ENCODE data around the gene GUCA1C. TPM values are rescaled to one million over a fixed set of nuclear protein-coding genes. Genes with fewer than 3 reads are reported as not detected.

Gene GUCA1C
- not detected for polyA plus RNA-seq (2013, experiment 1 of 2)
- not detected for polyA plus RNA-seq (2013, experiment 2 of 2)

DNA sequence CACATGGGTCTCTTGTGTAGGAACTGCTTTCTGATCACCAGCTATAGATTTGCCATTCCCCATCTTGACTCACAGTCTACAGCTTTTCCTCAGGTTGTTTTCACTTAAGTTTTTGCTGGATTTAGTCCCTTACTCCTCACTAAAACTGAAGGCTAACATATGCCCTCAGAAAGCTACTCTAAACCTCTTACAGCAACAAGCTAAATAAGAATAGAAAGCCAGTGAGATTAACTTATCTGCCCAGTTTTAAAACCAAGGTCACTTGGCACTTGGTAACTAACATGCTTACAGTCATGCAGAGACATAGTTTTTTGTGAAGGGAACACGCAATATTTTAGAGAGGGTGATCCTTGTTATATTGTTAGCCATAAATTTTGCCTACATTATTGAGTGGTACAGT lies at the start of gene GUCA1C:
GUCA1C (minus strand) TSS at position 180 of the 400 bp plus-strand sequence; CDS start at position 63, 117 bp downstream.
- H3K79me2 ChIP-seq (ENCODE audit: control insufficient read depth, insufficient read depth, low read length): no peaks in the 10 kb centered on the region
- no peak within 1 kb of the TSS for H3K23ac ChIP-seq (ENCODE audit: low read length)
- H4K5ac ChIP-seq (ENCODE audit: low read length): no peak within 1 kb of the TSS
- H3K4ac ChIP-seq (ENCODE audit: low read depth, low read length): no peak within 1 kb of the TSS
- H3K4me1 ChIP-seq (ENCODE audit: control insufficient read depth, low read depth, low read length): no peaks in the 10 kb centered on the region
- H3K27ac ChIP-seq (ENCODE audit: low read depth, low read length): no peak within 1 kb of the TSS
- H3K79me1 ChIP-seq (ENCODE audit: low read length): no peaks in the 10 kb centered on the region
- DNase-seq: no peak
- no peak within 1 kb of the TSS for H2BK120ac ChIP-seq (ENCODE audit: low read depth, low read length)
- H3K4me2 ChIP-seq (ENCODE audit: low read length): no peak within 1 kb of the TSS
- no peaks in the 10 kb centered on the region for H3K36me3 ChIP-seq (ENCODE audit: control insufficient read depth, insufficient read depth, low read length)
- no peak within 1 kb of the TSS for H2AK5ac ChIP-seq (ENCODE audit: low read length)
- H3K4me3 ChIP-seq (ENCODE audit: low read length): no peak within 1 kb of the TSS
- no peak within 1 kb of the TSS for H3K9ac ChIP-seq (ENCODE audit: low read length)
- no CpG with 5 or more reads among the region's 1 CpG for WGBS (ENCODE audit: extremely low coverage, insufficient coverage, low lambda C conversion rate)
- H3K56ac ChIP-seq (ENCODE audit: low read length): no peak within 1 kb of the TSS
- H3K18ac ChIP-seq (ENCODE audit: low read length): no peak within 1 kb of the TSS
- no peak within 1 kb of the TSS for H2BK15ac ChIP-seq (replicated peaks; ENCODE audit: low read depth)
- no peak within 1 kb of the TSS for H2BK5ac ChIP-seq (ENCODE audit: low read length)
- no peak within 1 kb of the TSS for H4K8ac ChIP-seq (ENCODE audit: low read depth, low read length)
- H3K27me3 ChIP-seq (ENCODE audit: insufficient read depth, low read length, poor library complexity): no peaks in the 10 kb centered on the region

- H2AK5ac ChIP-seq (ENCODE audit: low read length): no peak overlapping the region
- H3K4me3 ChIP-seq (ENCODE audit: low read length): no peak overlapping the region
- no peak overlapping the region for H2BK15ac ChIP-seq (replicated peaks; ENCODE audit: low read depth)
- DNase-seq: no peak
- H2BK5ac ChIP-seq (ENCODE audit: low read length): no peak overlapping the region
- no peaks in the 10 kb centered on the region for H3K79me2 ChIP-seq (ENCODE audit: control insufficient read depth, insufficient read depth, low read length)
- H3K18ac ChIP-seq (ENCODE audit: low read length): no peak overlapping the region
- no peak overlapping the region for H3K27ac ChIP-seq (ENCODE audit: low read depth, low read length)
- no peak overlapping the region for H3K56ac ChIP-seq (ENCODE audit: low read length)
- H4K8ac ChIP-seq (ENCODE audit: low read depth, low read length): no peak overlapping the region
- no peaks in the 10 kb centered on the region for H3K36me3 ChIP-seq (ENCODE audit: control insufficient read depth, insufficient read depth, low read length)
- H3K4me1 ChIP-seq (ENCODE audit: control insufficient read depth, low read depth, low read length): no peaks in the 10 kb centered on the region
- WGBS (ENCODE audit: extremely low coverage, insufficient coverage, low lambda C conversion rate): no CpG with 5 or more reads among the region's 3 CpGs
- H3K27me3 ChIP-seq (ENCODE audit: insufficient read depth, low read length, poor library complexity): no peaks in the 10 kb centered on the region
- H3K4me2 ChIP-seq (ENCODE audit: low read length): no peak overlapping the region
- H2BK120ac ChIP-seq (ENCODE audit: low read depth, low read length): no peak overlapping the region
- no peak overlapping the region for H3K9ac ChIP-seq (ENCODE audit: low read length)
- no peak overlapping the region for H4K5ac ChIP-seq (ENCODE audit: low read length)
- H3K79me1 ChIP-seq (ENCODE audit: low read length): no peaks in the 10 kb centered on the region
- H3K4ac ChIP-seq (ENCODE audit: low read depth, low read length): no peak overlapping the region
- no peak overlapping the region for H3K23ac ChIP-seq (ENCODE audit: low read length)
Observed at GRCh38 chr3:108998436-108998835, 44.8 kb upstream of the GUCA1C start.

- H3K36me3 ChIP-seq (ENCODE audit: control insufficient read depth, insufficient read depth, low read length): no peaks in the 10 kb centered on the region
- H3K4me3 ChIP-seq (ENCODE audit: low read length): no peak overlapping the region
- H3K79me1 ChIP-seq (ENCODE audit: low read length): no peaks in the 10 kb centered on the region
- H3K27ac ChIP-seq (ENCODE audit: low read depth, low read length): no peak overlapping the region
- H3K4ac ChIP-seq (ENCODE audit: low read depth, low read length): no peak overlapping the region
- peak; percentile 40 for DNase-seq
- WGBS (ENCODE audit: extremely low coverage, insufficient coverage, low lambda C conversion rate): no CpG with 5 or more reads among the region's 1 CpG
- no peak overlapping the region for H2AK5ac ChIP-seq (ENCODE audit: low read length)
- no peaks in the 10 kb centered on the region for H3K27me3 ChIP-seq (ENCODE audit: insufficient read depth, low read length, poor library complexity)
- H3K56ac ChIP-seq (ENCODE audit: low read length): no peak overlapping the region
- H2BK120ac ChIP-seq (ENCODE audit: low read depth, low read length): no peak overlapping the region
- H4K8ac ChIP-seq (ENCODE audit: low read depth, low read length): no peak overlapping the region
- H4K5ac ChIP-seq (ENCODE audit: low read length): no peak overlapping the region
- no peaks in the 10 kb centered on the region for H3K79me2 ChIP-seq (ENCODE audit: control insufficient read depth, insufficient read depth, low read length)
- no peak overlapping the region for H2BK15ac ChIP-seq (replicated peaks; ENCODE audit: low read depth)
- no peak overlapping the region for H3K4me2 ChIP-seq (ENCODE audit: low read length)
- no peak overlapping the region for H3K18ac ChIP-seq (ENCODE audit: low read length)
- H2BK5ac ChIP-seq (ENCODE audit: low read length): no peak overlapping the region
- H3K23ac ChIP-seq (ENCODE audit: low read length): no peak overlapping the region
- H3K4me1 ChIP-seq (ENCODE audit: control insufficient read depth, low read depth, low read length): no peaks in the 10 kb centered on the region
- H3K9ac ChIP-seq (ENCODE audit: low read length): no peak overlapping the region
Observed at GRCh38 chr3:108985844-108986243, 32.2 kb upstream of the GUCA1C start.

DNA sequence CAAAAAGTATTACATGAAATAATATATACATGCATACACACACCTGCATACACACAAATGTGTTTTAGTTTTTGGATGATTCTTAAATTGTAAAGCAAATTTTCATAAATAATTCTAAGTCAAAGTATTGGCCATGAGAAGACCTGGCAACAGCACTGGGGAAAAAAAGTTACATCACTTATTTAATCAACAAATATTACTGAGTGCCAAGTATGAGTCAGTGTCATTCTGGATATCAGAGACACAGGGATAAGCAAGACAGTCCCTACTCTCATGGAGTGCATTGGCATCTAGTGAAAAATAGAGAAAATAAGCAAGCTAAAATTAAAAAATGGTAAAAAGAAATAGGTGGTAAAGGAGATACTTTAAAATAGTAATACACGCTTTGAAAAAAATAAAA lies 29.4 kb upstream of the GUCA1C start:
- H3K23ac ChIP-seq (ENCODE audit: low read length): no peak overlapping the region
- no peak overlapping the region for H3K4me3 ChIP-seq (ENCODE audit: low read length)
- no peak overlapping the region for H2AK5ac ChIP-seq (ENCODE audit: low read length)
- no peak overlapping the region for H2BK120ac ChIP-seq (ENCODE audit: low read depth, low read length)
- no peak for DNase-seq
- no peak overlapping the region for H3K4ac ChIP-seq (ENCODE audit: low read depth, low read length)
- no peak overlapping the region for H3K18ac ChIP-seq (ENCODE audit: low read length)
- H3K27ac ChIP-seq (ENCODE audit: low read depth, low read length): no peak overlapping the region
- no CpG with 5 or more reads among the region's 1 CpG for WGBS (ENCODE audit: extremely low coverage, insufficient coverage, low lambda C conversion rate)
- no peaks in the 10 kb centered on the region for H3K4me1 ChIP-seq (ENCODE audit: control insufficient read depth, low read depth, low read length)
- no peaks in the 10 kb centered on the region for H3K79me1 ChIP-seq (ENCODE audit: low read length)
- H4K8ac ChIP-seq (ENCODE audit: low read depth, low read length): no peak overlapping the region
- H3K79me2 ChIP-seq (ENCODE audit: control insufficient read depth, insufficient read depth, low read length): no peaks in the 10 kb centered on the region
- H3K4me2 ChIP-seq (ENCODE audit: low read length): no peak overlapping the region
- no peak overlapping the region for H2BK15ac ChIP-seq (replicated peaks; ENCODE audit: low read depth)
- H2BK5ac ChIP-seq (ENCODE audit: low read length): no peak overlapping the region
- H3K27me3 ChIP-seq (ENCODE audit: insufficient read depth, low read length, poor library complexity): no peaks in the 10 kb centered on the region
- H3K9ac ChIP-seq (ENCODE audit: low read length): no peak overlapping the region
- H3K56ac ChIP-seq (ENCODE audit: low read length): no peak overlapping the region
- H4K5ac ChIP-seq (ENCODE audit: low read length): no peak overlapping the region
- no peaks in the 10 kb centered on the region for H3K36me3 ChIP-seq (ENCODE audit: control insufficient read depth, insufficient read depth, low read length)

DNA sequence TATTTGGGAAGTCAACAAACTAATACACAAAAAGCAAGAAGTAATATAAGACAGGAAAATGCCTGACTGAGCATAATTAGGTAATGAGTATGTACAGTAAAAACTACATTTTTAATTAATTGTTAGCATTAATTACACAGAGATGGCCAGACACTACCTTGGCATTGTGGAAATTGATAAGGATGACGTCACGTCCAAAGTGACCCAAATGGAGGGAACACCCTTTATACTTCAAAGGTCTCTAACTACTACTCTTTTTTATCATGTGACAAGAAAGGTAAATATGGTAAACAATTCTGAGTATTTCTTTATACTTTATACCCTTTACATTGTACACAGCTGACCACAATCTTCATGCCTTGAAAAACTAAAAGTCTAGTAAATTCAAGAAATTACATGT lies 22.4 kb upstream of the GUCA1C start:
- no peaks in the 10 kb centered on the region for H3K4me1 ChIP-seq (ENCODE audit: control insufficient read depth, low read depth, low read length)
- no peaks in the 10 kb centered on the region for H3K36me3 ChIP-seq (ENCODE audit: control insufficient read depth, insufficient read depth, low read length)
- H2BK5ac ChIP-seq (ENCODE audit: low read length): no peak overlapping the region
- no peak overlapping the region for H4K5ac ChIP-seq (ENCODE audit: low read length)
- no peak overlapping the region for H3K4me3 ChIP-seq (ENCODE audit: low read length)
- H3K23ac ChIP-seq (ENCODE audit: low read length): no peak overlapping the region
- no peaks in the 10 kb centered on the region for H3K27me3 ChIP-seq (ENCODE audit: insufficient read depth, low read length, poor library complexity)
- no peak overlapping the region for H2BK120ac ChIP-seq (ENCODE audit: low read depth, low read length)
- H3K4ac ChIP-seq (ENCODE audit: low read depth, low read length): no peak overlapping the region
- no peak overlapping the region for H2BK15ac ChIP-seq (replicated peaks; ENCODE audit: low read depth)
- H4K8ac ChIP-seq (ENCODE audit: low read depth, low read length): no peak overlapping the region
- no peak overlapping the region for H3K27ac ChIP-seq (ENCODE audit: low read depth, low read length)
- H3K4me2 ChIP-seq (ENCODE audit: low read length): no peak overlapping the region
- no peaks in the 10 kb centered on the region for H3K79me2 ChIP-seq (ENCODE audit: control insufficient read depth, insufficient read depth, low read length)
- no peak overlapping the region for H2AK5ac ChIP-seq (ENCODE audit: low read length)
- H3K79me1 ChIP-seq (ENCODE audit: low read length): no peaks in the 10 kb centered on the region
- no CpG with 5 or more reads among the region's 2 CpGs for WGBS (ENCODE audit: extremely low coverage, insufficient coverage, low lambda C conversion rate)
- H3K9ac ChIP-seq (ENCODE audit: low read length): no peak overlapping the region
- no peak overlapping the region for H3K56ac ChIP-seq (ENCODE audit: low read length)
- no peak for DNase-seq
- no peak overlapping the region for H3K18ac ChIP-seq (ENCODE audit: low read length)

DNA sequence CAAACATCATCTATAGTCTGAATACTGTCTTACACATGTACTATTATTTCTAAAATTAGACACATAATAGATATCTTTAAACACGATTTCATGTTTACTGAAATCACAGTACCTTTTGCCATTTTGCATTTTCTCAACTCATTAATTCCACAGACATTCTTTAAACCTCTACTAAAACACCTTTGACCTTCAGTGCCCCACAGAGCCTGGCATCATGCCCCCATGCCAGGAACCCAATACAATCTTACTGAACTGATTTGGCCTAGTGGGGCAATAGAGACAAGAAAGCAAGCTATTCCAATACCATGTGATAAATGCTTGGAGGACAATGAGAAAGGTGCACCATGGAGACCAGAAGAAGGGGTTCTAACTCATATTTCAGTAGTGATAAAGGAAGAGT lies 19.3 kb upstream of the GUCA1C start:
- H3K9ac ChIP-seq (ENCODE audit: low read length): no peak overlapping the region
- no CpG with 5 or more reads among the region's 1 CpG for WGBS (ENCODE audit: extremely low coverage, insufficient coverage, low lambda C conversion rate)
- no peaks in the 10 kb centered on the region for H3K79me2 ChIP-seq (ENCODE audit: control insufficient read depth, insufficient read depth, low read length)
- no peak overlapping the region for H2AK5ac ChIP-seq (ENCODE audit: low read length)
- H3K56ac ChIP-seq (ENCODE audit: low read length): no peak overlapping the region
- H3K27me3 ChIP-seq (ENCODE audit: insufficient read depth, low read length, poor library complexity): no peaks in the 10 kb centered on the region
- no peak overlapping the region for H2BK120ac ChIP-seq (ENCODE audit: low read depth, low read length)
- DNase-seq: no peak
- no peaks in the 10 kb centered on the region for H3K36me3 ChIP-seq (ENCODE audit: control insufficient read depth, insufficient read depth, low read length)
- H2BK15ac ChIP-seq (replicated peaks; ENCODE audit: low read depth): no peak overlapping the region
- no peak overlapping the region for H2BK5ac ChIP-seq (ENCODE audit: low read length)
- no peak overlapping the region for H4K8ac ChIP-seq (ENCODE audit: low read depth, low read length)
- no peak overlapping the region for H3K27ac ChIP-seq (ENCODE audit: low read depth, low read length)
- no peak overlapping the region for H3K23ac ChIP-seq (ENCODE audit: low read length)
- H3K4me1 ChIP-seq (ENCODE audit: control insufficient read depth, low read depth, low read length): no peaks in the 10 kb centered on the region
- no peak overlapping the region for H4K5ac ChIP-seq (ENCODE audit: low read length)
- no peak overlapping the region for H3K4me2 ChIP-seq (ENCODE audit: low read length)
- H3K79me1 ChIP-seq (ENCODE audit: low read length): no peaks in the 10 kb centered on the region
- H3K4ac ChIP-seq (ENCODE audit: low read depth, low read length): no peak overlapping the region
- H3K18ac ChIP-seq (ENCODE audit: low read length): no peak overlapping the region
- no peak overlapping the region for H3K4me3 ChIP-seq (ENCODE audit: low read length)

All from mesendoderm (in vitro differentiated cells).